ENCODE measurements around the gene CDCA3. TPM values are rescaled to one million over a fixed set of nuclear protein-coding genes. Genes with fewer than 3 reads are reported as not detected.

The CDCA3 gene
- total and polyA plus RNA-seq, 2 of the 13 experiments (the other 11 are each of a cell fraction or from before 2014, with no cell fraction given) = 32.7 to 56.5 TPM

DNA sequence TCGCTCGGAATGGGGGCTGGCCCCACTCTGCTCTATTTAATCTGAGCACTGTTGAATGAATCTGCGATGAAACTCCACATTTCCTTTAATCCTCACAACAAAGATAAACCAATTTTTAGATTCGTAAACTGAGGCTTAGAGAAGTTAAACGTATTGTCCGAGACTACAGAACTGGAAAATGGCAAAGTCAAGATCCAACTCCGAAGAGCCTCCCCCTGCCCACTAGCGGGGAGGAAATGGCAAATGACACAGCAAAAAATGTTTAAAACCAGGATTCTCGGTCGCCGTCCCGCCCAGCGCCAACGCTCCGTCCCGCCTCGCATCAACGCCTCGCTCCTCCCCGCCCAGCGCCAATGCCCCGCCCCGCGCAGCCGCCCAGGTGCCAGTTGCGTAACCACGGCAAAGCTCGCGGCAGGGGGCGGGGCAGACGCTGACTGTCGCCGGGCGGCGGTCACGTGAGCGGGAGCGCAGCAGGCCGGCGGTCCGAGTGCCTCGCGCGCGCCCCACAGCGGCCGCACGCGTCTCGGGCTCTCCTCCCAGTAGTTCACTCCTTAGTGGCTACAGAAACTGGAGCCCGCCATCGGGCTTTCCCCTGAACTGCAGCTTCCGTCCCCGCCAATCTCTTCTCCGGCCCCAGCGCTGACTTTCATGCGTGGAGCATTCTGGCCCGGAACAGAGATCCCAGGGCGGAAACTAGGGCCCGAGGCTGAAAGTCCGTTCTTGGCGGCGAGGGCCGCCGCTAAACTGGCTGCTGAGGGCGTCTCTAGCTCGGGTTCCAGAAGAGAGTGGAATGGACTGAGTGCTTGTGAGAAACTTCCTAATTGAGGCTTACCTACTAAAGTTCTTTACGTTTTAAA is 39.9 kb upstream of the CDCA3 start (continued):
- no peak for TF ChIP-seq ZNF781 (CRISPR knock-in tag; IDR thresholded peaks at IDR 0.05; ENCODE audit: borderline replicate concordance, not compliant biosample characterization)
- TF ChIP-seq KAT8 (CRISPR knock-in tag; IDR thresholded peaks at IDR 0.05) = 0 out of 2 replicates have a peak, but pooled peaks have one; percentile 40
- no peak for TF ChIP-seq LCORL (IDR thresholded peaks at IDR 0.05)
- TF ChIP-seq LCORL (CRISPR knock-in tag; IDR thresholded peaks at IDR 0.05) = peak; percentile 94
- peak; percentile 73 to 78 for TF ChIP-seq POLR2A (IDR thresholded peaks at IDR 0.05; ENCODE audit: insufficient read depth in 1 of 2, low read depth in 2 of 2, low read length in 2 of 2)
- no peak for TF ChIP-seq ZBTB1 (CRISPR knock-in tag; IDR thresholded peaks at IDR 0.05; ENCODE audit: borderline replicate concordance)
- TF ChIP-seq, protein P1, sequence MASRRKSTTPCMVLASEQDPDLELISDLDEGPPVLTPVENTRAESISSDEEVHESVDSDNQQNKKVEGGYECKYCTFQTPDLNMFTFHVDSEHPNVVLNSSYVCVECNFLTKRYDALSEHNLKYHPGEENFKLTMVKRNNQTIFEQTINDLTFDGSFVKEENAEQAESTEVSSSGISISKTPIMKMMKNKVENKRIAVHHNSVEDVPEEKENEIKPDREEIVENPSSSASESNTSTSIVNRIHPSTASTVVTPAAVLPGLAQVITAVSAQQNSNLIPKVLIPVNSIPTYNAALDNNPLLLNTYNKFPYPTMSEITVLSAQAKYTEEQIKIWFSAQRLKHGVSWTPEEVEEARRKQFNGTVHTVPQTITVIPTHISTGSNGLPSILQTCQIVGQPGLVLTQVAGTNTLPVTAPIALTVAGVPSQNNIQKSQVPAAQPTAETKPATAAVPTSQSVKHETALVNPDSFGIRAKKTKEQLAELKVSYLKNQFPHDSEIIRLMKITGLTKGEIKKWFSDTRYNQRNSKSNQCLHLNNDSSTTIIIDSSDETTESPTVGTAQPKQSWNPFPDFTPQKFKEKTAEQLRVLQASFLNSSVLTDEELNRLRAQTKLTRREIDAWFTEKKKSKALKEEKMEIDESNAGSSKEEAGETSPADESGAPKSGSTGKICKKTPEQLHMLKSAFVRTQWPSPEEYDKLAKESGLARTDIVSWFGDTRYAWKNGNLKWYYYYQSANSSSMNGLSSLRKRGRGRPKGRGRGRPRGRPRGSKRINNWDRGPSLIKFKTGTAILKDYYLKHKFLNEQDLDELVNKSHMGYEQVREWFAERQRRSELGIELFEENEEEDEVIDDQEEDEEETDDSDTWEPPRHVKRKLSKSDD (CRISPR knock-in tag; IDR thresholded peaks at IDR 0.05; ENCODE audit: low read depth) = peak; percentile 93
- TF ChIP-seq CEBPG (CRISPR knock-in tag; IDR thresholded peaks at IDR 0.05) = peak; percentile 99
- TF ChIP-seq ZFYVE20 (CRISPR knock-in tag; IDR thresholded peaks at IDR 0.05; ENCODE audit: borderline replicate concordance, low read depth) = no peak
- TF ChIP-seq SYNCRIP (IDR thresholded peaks at IDR 0.05; ENCODE audit: insufficient read depth, low read depth, low read length) = no peak
- TF ChIP-seq, protein P2, sequence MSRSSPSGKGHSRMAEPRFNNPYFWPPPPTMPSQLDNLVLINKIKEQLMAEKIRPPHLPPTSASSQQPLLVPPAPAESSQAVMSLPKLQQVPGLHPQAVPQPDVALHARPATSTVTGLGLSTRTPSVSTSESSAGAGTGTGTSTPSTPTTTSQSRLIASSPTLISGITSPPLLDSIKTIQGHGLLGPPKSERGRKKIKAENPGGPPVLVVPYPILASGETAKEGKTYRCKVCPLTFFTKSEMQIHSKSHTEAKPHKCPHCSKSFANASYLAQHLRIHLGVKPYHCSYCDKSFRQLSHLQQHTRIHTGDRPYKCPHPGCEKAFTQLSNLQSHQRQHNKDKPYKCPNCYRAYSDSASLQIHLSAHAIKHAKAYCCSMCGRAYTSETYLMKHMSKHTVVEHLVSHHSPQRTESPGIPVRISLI (CRISPR knock-in tag; IDR thresholded peaks at IDR 0.05; ENCODE audit: borderline replicate concordance) = peak; percentile 28; the same call in 1 of the 2 replicates
- TF ChIP-seq, protein P3, sequence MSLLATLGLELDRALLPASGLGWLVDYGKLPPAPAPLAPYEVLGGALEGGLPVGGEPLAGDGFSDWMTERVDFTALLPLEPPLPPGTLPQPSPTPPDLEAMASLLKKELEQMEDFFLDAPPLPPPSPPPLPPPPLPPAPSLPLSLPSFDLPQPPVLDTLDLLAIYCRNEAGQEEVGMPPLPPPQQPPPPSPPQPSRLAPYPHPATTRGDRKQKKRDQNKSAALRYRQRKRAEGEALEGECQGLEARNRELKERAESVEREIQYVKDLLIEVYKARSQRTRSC (CRISPR knock-in tag; IDR thresholded peaks at IDR 0.05; ENCODE audit: low read depth) = peak; percentile 23; the same call in 1 of the 2 replicates
- no peak for TF ChIP-seq ATRX (CRISPR knock-in tag; IDR thresholded peaks at IDR 0.05; ENCODE audit: borderline replicate concordance)
- TF ChIP-seq, protein P4, sequence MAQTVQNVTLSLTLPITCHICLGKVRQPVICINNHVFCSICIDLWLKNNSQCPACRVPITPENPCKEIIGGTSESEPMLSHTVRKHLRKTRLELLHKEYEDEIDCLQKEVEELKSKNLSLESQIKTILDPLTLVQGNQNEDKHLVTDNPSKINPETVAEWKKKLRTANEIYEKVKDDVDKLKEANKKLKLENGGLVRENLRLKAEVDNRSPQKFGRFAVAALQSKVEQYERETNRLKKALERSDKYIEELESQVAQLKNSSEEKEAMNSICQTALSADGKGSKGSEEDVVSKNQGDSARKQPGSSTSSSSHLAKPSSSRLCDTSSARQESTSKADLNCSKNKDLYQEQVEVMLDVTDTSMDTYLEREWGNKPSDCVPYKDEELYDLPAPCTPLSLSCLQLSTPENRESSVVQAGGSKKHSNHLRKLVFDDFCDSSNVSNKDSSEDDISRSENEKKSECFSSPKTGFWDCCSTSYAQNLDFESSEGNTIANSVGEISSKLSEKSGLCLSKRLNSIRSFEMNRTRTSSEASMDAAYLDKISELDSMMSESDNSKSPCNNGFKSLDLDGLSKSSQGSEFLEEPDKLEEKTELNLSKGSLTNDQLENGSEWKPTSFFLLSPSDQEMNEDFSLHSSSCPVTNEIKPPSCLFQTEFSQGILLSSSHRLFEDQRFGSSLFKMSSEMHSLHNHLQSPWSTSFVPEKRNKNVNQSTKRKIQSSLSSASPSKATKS (CRISPR knock-in tag; IDR thresholded peaks at IDR 0.05) = no peak
- TF ChIP-seq MAFF (IDR thresholded peaks at IDR 0.05; ENCODE audit: low read depth, low read length) = peak; percentile 57; the same call in 1 of the 2 replicates
- peak; percentile 67; the same call in 1 of the 2 replicates for TF ChIP-seq JUND (CRISPR knock-in tag; IDR thresholded peaks at IDR 0.05)
- no peak for TF ChIP-seq ZNF746 (CRISPR knock-in tag; IDR thresholded peaks at IDR 0.05)
- TF ChIP-seq, protein P5, sequence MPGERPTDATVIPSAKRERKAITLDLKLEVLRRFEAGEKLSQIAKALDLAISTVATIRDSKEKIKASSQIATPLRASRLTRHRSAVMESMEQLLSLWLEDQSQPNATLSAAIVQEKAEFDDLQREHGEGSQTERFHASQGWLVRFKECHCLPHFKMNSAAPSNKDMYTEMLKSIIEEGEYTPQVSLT (CRISPR knock-in tag; IDR thresholded peaks at IDR 0.05; ENCODE audit: borderline replicate concordance, low read depth) = no peak
- no peak for TF ChIP-seq ZKSCAN5 (CRISPR knock-in tag; IDR thresholded peaks at IDR 0.05)
- TF ChIP-seq ZNF205 (CRISPR knock-in tag; IDR thresholded peaks at IDR 0.05) = no peak; the same call in 1 of the 2 replicates
- peak; percentile 52; the same call in 1 of the 2 replicates for TF ChIP-seq ZNF556 (CRISPR knock-in tag; IDR thresholded peaks at IDR 0.05; ENCODE audit: borderline replicate concordance)
- peak; percentile 88; the same call in 1 of the 2 replicates for TF ChIP-seq ZNF747 (CRISPR knock-in tag; IDR thresholded peaks at IDR 0.05; ENCODE audit: borderline replicate concordance)

Measured in HepG2 (cell line).